GM23248 (cell line): ENCODE measurements around the gene ETFA.

ENCODE experiments used
- EZH2 ChIP-seq: fragments of 200-600 bp; sonication (generic); IDR thresholded peaks from 2 replicates; pipeline ENCODE4 v1.6.1; 2018; ENCODE audit warnings: antibody characterized with exemption, mild to moderate bottlenecking; ENCODE audit not compliant: insufficient read depth, poor library complexity, severe bottlenecking
- EZH2phosphoT487 ChIP-seq: fragments of 200-600 bp; sonication (generic); IDR thresholded peaks from 2 replicates; pipeline ENCODE4 v1.6.1; 2018; ENCODE audit warnings: antibody characterized with exemption, moderate library complexity, mild to moderate bottlenecking, low read depth; ENCODE audit not compliant: insufficient read depth

DNA sequence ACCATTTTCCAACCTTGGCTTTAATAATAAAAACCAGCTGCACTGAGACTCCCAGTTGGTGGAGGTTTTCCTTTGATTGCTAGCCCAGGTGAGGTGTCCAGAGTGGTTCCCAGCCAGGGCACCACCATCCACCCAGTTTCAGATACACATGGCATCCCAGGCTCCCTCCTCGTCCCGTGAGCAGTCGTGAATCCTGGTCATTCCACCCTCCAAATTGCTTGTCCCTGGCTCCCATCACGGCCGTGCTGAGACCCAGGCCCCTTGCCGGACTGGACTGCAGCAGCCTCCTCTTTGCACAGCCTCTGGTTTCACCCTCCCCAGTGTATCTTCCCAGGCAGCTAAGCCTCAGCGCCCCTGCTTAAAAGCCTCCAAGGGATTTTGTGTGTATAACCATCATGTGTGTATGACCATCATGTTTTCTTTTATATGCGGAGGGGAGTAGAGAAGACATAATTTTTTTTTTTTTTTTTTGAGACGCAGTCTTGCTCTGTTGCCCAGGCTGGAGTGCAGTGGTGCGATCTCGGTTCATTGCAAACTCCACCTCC is 106.3 kb downstream of the ETFA start:
- TF ChIP-seq EZH2, result no peak
- TF ChIP-seq EZH2phosphoT487, result no peak
